ENCODE results near the gene NR2F6.

DNA sequence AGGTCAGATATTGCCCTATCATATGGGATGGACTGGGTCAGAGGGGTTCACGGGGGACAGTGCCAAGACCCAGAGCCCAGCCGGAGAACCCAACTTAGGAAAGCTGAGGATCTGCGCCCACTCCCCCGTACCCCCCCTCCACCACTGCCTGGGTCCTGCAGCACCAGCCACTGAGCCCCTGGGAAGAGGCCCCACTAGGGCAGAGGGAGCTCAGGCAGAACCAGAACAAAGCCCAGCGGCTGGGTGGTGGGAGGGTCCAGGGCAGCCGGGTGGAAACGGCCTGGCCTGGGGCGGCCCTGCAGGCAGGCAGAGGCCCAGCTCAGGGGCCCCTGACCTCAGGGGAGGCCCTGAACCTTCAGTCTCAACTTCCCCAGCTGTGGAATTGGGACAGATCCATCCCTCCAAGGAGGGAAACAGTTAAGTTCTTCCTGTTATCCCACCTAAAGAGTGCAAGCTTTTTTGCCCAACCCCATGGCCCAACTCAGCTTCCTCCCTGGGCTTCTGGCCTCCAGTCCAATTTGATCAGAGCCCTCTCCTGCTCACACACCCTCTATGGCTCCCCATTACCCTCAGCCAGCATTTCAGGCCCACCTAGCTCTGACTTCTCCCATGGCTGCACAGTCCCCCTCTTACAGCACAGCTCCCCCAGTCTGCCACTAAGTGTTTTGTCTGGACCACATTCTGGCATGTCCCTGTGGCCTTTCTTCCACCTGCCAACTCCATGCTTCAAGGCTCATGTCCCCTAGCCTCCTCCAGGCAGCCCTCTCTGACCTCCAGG is 3.1 kb downstream of the NR2F6 start:
- TF ChIP-seq YY1 (IDR thresholded peaks at IDR 0.05; ENCODE audit: insufficient read depth, insufficient read length): no peak
- TF ChIP-seq ZNF274 (IDR thresholded peaks at IDR 0.05; ENCODE audit: low read depth, low read length): no peak

All from NT2/D1 (cell line).